Transverse colon (tissue), 4 donors: ENCODE measurements around the gene PIH1D1. TPM values are rescaled to one million over a fixed set of nuclear protein-coding genes. Genes with fewer than 3 reads are reported as not detected.

Experiments
- DNase-seq: peaks from one replicate; pipeline ENCODE4 v3.0.0-alpha.2; 2019
- H3K27ac ChIP-seq, 4 donors: fragments of 200-600 bp; sonication (generic); 2 replicates each; pipeline ENCODE4 v1.5.1; 2016 to 2018; ENCODE audit warnings: inconsistent platforms in 4 of 4
- H3K27me3 ChIP-seq: fragments of 200-600 bp; sonication (generic); 2 replicates; pipeline ENCODE4 v1.5.1; 2017; ENCODE audit warnings: inconsistent platforms
- H3K36me3 ChIP-seq, 4 donors: fragments of 200-600 bp; sonication (generic); 2 replicates each; pipeline ENCODE4 v1.5.1; 2017 to 2019; ENCODE audit warnings: inconsistent platforms in 4 of 4
- H3K4me1 ChIP-seq, 4 donors: fragments of 200-600 bp; sonication (generic); 2 replicates each; pipeline ENCODE4 v1.5.1; 2017 to 2020; ENCODE audit warnings: inconsistent platforms in 4 of 4
- H3K4me3 ChIP-seq, 4 donors: fragments of 200-600 bp; sonication (generic); 1 replicate in 1 of 4; 2 replicates in 3 of 4; pipeline versions ENCODE4 v1.5.1 to v1.6.1; 2017 to 2019; ENCODE audit warnings: inconsistent platforms in 4 of 4
- H3K9me3 ChIP-seq, 2 donors: fragments of 200-600 bp; sonication (generic); 2 replicates each; pipeline ENCODE4 v1.5.1; 2017 to 2019; ENCODE audit warnings: inconsistent platforms in 2 of 2
- CTCF ChIP-seq, 5 experiments: fragments of 200-600 bp in 3 of 5; fragments of 450-650 bp in 2 of 5; sonication (generic) in 3 of 5; IDR thresholded peaks; 1 replicate in 2 of 5; 2 replicates in 3 of 5; pipeline ENCODE4 v1.5.1; 2016 to 2017; ENCODE audit warnings: antibody characterized with exemption in 5 of 5, inconsistent platforms in 3 of 5, mild to moderate bottlenecking in 2 of 5, moderate library complexity in 1 of 5
- EP300 ChIP-seq: sonication (generic); formaldehyde crosslinking; IDR thresholded peaks from one replicate; pipeline ENCODE4 v1.6.1; 2017; ENCODE audit warnings: antibody characterized with exemption, low read depth
- POLR2A ChIP-seq: fragments of 450-650 bp; IDR thresholded peaks from one replicate; pipeline ENCODE4 v1.6.1; 2016; ENCODE audit warnings: antibody characterized with exemption, mild to moderate bottlenecking, moderate library complexity
- POLR2AphosphoS5 ChIP-seq, 3 donors: sonication (generic); formaldehyde crosslinking; IDR thresholded peaks; one replicate each; pipeline ENCODE4 v1.6.1; 2016; ENCODE audit warnings: antibody characterized with exemption in 3 of 3
- WGBS, 2 donors: methylation state at CpG; one replicate each; pipeline ENCODE4 v1.1.5; 2018; ENCODE audit warnings: low coverage in 1 of 2; 5-methylcytosine and 5-hydroxymethylcytosine counted together
- in situ Hi-C, 4 donors: fragments of 200-750 bp; cut with MboI; loops; one replicate each; pipeline versions ENCODE4 v1.15.0 to v1.15.1; 2017; ENCODE audit warnings: low sequenced_read_pairs in 3 of 4, low pct_ligation_motif_present in 1 of 4, low pct_unique_long_range_greater_than_20kb in 1 of 4
- intact Hi-C: fragments of 100-400 bp; cut with DNase I; formaldehyde crosslinking; loops from one replicate; pipeline ENCODE4 v1.15.1; 2023; ENCODE audit warnings: low total_unique reads
- total RNA-seq, 4 donors: library from RNA; depleted of rRNA; stranded (reverse); fragments of >200 nt; gene quantifications; one replicate each; pipeline ENCODE4 v1.1.0, GENCODE V29; 2016

PIH1D1 gene
- total RNA-seq, 4 donors from 2014 or later: 52.7 to 105 (median 90.4) TPM

GRCh38 chr19:49487277-49488045 is 35.8 kb upstream of the PIH1D1 start, which contains the start of gene RPL13A:
Gene RPL13A (plus strand): TSS chr19:49487608. CDS start chr19:49487630, 22 bp downstream.
- WGBS, 2 donors: 0% methylated on average over 57 of the region's 57 CpGs; no CpG with 5 or more reads in 1 of the 2 donors

GRCh38 chr19:49486710-49487276 is 35.2 kb upstream of the PIH1D1 start:
- Histone ChIP-seq H3K4me3 (peak overlapping the region in 1 of 4 donors; percentile 37), H3K4me1 (peaks cover 18 to 30% (median 24%) of the 10 kb centered on the region in 4 donors), H3K27ac (peak overlapping the region; percentile 78 to 95 (median 86)), H3K27me3 (no peaks in the 10 kb centered on the region), H3K9me3 (no peaks in the 10 kb centered on the region), H3K36me3 (peaks cover 0 to 22% (median 13%) of the 10 kb centered on the region in 4 donors)
- 68 to 100% methylated on average over 2 to 22 of the region's 23 CpGs for WGBS, 2 donors
- in situ Hi-C loops (loop anchor here in 1 of 4 donors (25.0 kb wide), 1 partner anchor 376 kb away; the partner anchor contains the start of genes PNKP and PTOV1), intact Hi-C loops (no loop called here)
- no peak for DNase-seq
- no peak for TF ChIP-seq POLR2A
- no peak for TF ChIP-seq EP300
- TF ChIP-seq POLR2AphosphoS5 (IDR thresholded peaks at IDR 0.05): no peak
- TF ChIP-seq CTCF (IDR thresholded peaks at IDR 0.05): peak in 1 of 5 experiments; percentile 29

More at GRCh38 chr19:49487277-49488045, 35.8 kb upstream of the PIH1D1 start, which contains the start of gene RPL13A:
- Histone ChIP-seq H3K27ac (peak within 1 kb of the TSS; percentile 93 to 97 (median 94)), H3K4me3 (peak within 1 kb of the TSS; percentile 67 to 98 (median 92)), H3K36me3 (peaks cover 0 to 29% (median 16%) of the 10 kb centered on the region in 4 donors), H3K27me3 (no peaks in the 10 kb centered on the region), H3K9me3 (no peaks in the 10 kb centered on the region), H3K4me1 (peaks cover 18 to 30% (median 24%) of the 10 kb centered on the region in 4 donors)
- in situ Hi-C loops (loop anchor here in 1 of 4 donors (25.0 kb wide), 1 partner anchor 375 kb away; the partner anchor contains the start of genes PNKP and PTOV1), intact Hi-C loops (no loop called here)
- TF ChIP-seq POLR2AphosphoS5 (IDR thresholded peaks at IDR 0.05) (peak; percentile 100), CTCF (IDR thresholded peaks at IDR 0.05) (no peak), EP300 (no peak), POLR2A (peak; percentile 100)
- DNase-seq: peak; percentile 100

- intact Hi-C loops: no loop called here
- no peaks in the 10 kb centered on the region for H3K9me3 ChIP-seq
- peak overlapping the region in 1 of 4 donors; percentile 78 for H3K27ac ChIP-seq
- H3K36me3 ChIP-seq: peaks cover 0 to 17% (median 10%) of the 10 kb centered on the region in 4 donors
- 86% methylated on average over 7 of the region's 7 CpGs; no CpG with 5 or more reads in 1 of the 2 donors for whole genome bisulfite sequencing, 2 donors
- in situ Hi-C loops: loop anchor here in 1 of 4 donors (25.0 kb wide), 1 partner anchor 376 kb away; the partner anchor contains the start of genes PNKP and PTOV1
- peaks cover 18 to 30% (median 24%) of the 10 kb centered on the region in 4 donors for H3K4me1 ChIP-seq
- H3K4me3 ChIP-seq: no peak overlapping the region
- TF ChIP-seq EP300: no peak
- TF ChIP-seq POLR2A: no peak
- no peak for TF ChIP-seq CTCF (IDR thresholded peaks at IDR 0.05)
- TF ChIP-seq POLR2AphosphoS5 (IDR thresholded peaks at IDR 0.05): no peak
- no peak for DNase-seq
- H3K27me3 ChIP-seq: no peaks in the 10 kb centered on the region
These were observed 34.6 kb upstream of the PIH1D1 start for GRCh38 chr19:49486232-49486631.
